Neural cell (in vitro differentiated cells): Measurements from ENCODE around the gene CTXND2. TPM values are rescaled to one million over a fixed set of nuclear protein-coding genes. Genes with fewer than 3 reads are reported as not detected.

ENCODE experiments used
- H2AFZ ChIP-seq: fragments of 200-600, 300-800 bp; sonication (generic), shearing (Covaris generic); 2 replicates; pipeline ENCODE4 v1.6.0; 2014; ENCODE audit warnings: low read depth, mild to moderate bottlenecking, antibody characterized with exemption, low read length, moderate library complexity
- H3F3A ChIP-seq: fragments of 200-600 bp; shearing (Covaris generic); 2 replicates; pipeline ENCODE4 v1.6.1; 2016; ENCODE audit warnings: mild to moderate bottlenecking, moderate library complexity, mixed read lengths, antibody characterized with exemption, low read length; ENCODE audit not compliant: insufficient read depth, poor library complexity, severe bottlenecking
- H3K27ac ChIP-seq: fragments of 200-600, 300-800 bp; sonication (generic), shearing (Covaris generic); 2 replicates; pipeline ENCODE4 v1.5.1; 2014; ENCODE audit warnings: mild to moderate bottlenecking, low read length, moderate library complexity
- H3K27me3 ChIP-seq: fragments of 300-800, 200-600 bp; sonication (generic), shearing (Covaris generic); 2 replicates; pipeline ENCODE4 v1.6.0; 2014; ENCODE audit warnings: mild to moderate bottlenecking, low read depth, low read length, moderate library complexity; ENCODE audit not compliant: insufficient read depth
- H3K36me3 ChIP-seq: fragments of 300-800, 200-600 bp; sonication (generic), shearing (Covaris generic); 2 replicates; pipeline ENCODE4 v1.5.1; 2014; ENCODE audit warnings: mild to moderate bottlenecking, antibody characterized with exemption, low read length, moderate library complexity; ENCODE audit not compliant: insufficient read depth
- H3K4me2 ChIP-seq: fragments of 300-800, 200-600 bp; sonication (generic), shearing (Covaris generic); 2 replicates; pipeline ENCODE4 v1.6.0; 2014; ENCODE audit warnings: mild to moderate bottlenecking, low read length
- H3K4me3 ChIP-seq: fragments of 300-800, 200-600 bp; sonication (generic), shearing (Covaris generic); 2 replicates; pipeline ENCODE4 v1.5.1; 2014; ENCODE audit warnings: mild to moderate bottlenecking, low read length, moderate library complexity
- H3K79me2 ChIP-seq: fragments of 200-600 bp; shearing (Covaris generic); replicated peaks from 2 replicates; pipeline ENCODE4 v1.6.0; 2014; ENCODE audit warnings: mild to moderate bottlenecking, low read length, moderate library complexity; ENCODE audit not compliant: insufficient read depth
- H3K9ac ChIP-seq: fragments of 300-800, 200-600 bp; sonication (generic), shearing (Covaris generic); 2 replicates; pipeline ENCODE4 v1.6.1; 2016; ENCODE audit warnings: mild to moderate bottlenecking, low read length, mixed read lengths
- H3K9me2 ChIP-seq: fragments of 200-600 bp; shearing (Covaris generic); 2 replicates; pipeline ENCODE4 v1.6.1; 2016; ENCODE audit warnings: mild to moderate bottlenecking, low read length, mixed read lengths; ENCODE audit not compliant: insufficient read depth
- H3K9me3 ChIP-seq: fragments of 200-600, 300-800 bp; sonication (generic), shearing (Covaris generic); 2 replicates; pipeline ENCODE4 v1.6.1; 2016; ENCODE audit warnings: mild to moderate bottlenecking, mixed run types, low read length, moderate library complexity, mixed read lengths
- H4K20me1 ChIP-seq: fragments of 200-600 bp; shearing (Covaris generic); 2 replicates; pipeline ENCODE4 v1.6.1; 2016; ENCODE audit warnings: mild to moderate bottlenecking, mixed run types; ENCODE audit not compliant: insufficient read depth
- CTCF ChIP-seq: fragments of 450-650 bp; IDR thresholded peaks from 2 replicates; pipeline ENCODE4 v1.5.1; 2014; ENCODE audit warnings: antibody characterized with exemption, mild to moderate bottlenecking, moderate library complexity; ENCODE audit not compliant: poor library complexity, severe bottlenecking
- EP300 ChIP-seq: fragments of 450-650 bp; conservative IDR thresholded peaks from 2 replicates; pipeline ENCODE4 v1.6.1; 2014; ENCODE audit warnings: antibody characterized with exemption, mild to moderate bottlenecking, moderate library complexity; ENCODE audit not compliant: poor library complexity, severe bottlenecking
- EZH2 ChIP-seq: fragments of 200-600, 300-800 bp; shearing (Covaris generic), sonication (generic); IDR thresholded peaks from 2 replicates; pipeline ENCODE4 v1.6.1; 2014; ENCODE audit warnings: antibody characterized with exemption, low read length, borderline replicate concordance, mild to moderate bottlenecking; ENCODE audit not compliant: insufficient read depth, poor library complexity, severe bottlenecking
- MXI1 ChIP-seq: fragments of 450-650 bp; conservative IDR thresholded peaks from 2 replicates; pipeline ENCODE4 v1.6.1; 2014; ENCODE audit warnings: antibody characterized with exemption, mild to moderate bottlenecking; ENCODE audit not compliant: poor library complexity, severe bottlenecking
- POLR2AphosphoS5 ChIP-seq: IDR thresholded peaks from 2 replicates; pipeline ENCODE4 v1.6.1; 2012
- RAD21 ChIP-seq: fragments of 450-650 bp; conservative IDR thresholded peaks from 2 replicates; pipeline ENCODE4 v1.6.1; 2014; ENCODE audit warnings: antibody characterized with exemption, mild to moderate bottlenecking, moderate library complexity
- REST ChIP-seq: IDR thresholded peaks from 2 replicates; pipeline ENCODE4 v1.6.1; 2012; ENCODE audit warnings: borderline replicate concordance
- SMC3 ChIP-seq: fragments of 450-650 bp; conservative IDR thresholded peaks from 2 replicates; pipeline ENCODE4 v1.6.1; 2014; ENCODE audit warnings: antibody characterized with exemption, mild to moderate bottlenecking, moderate library complexity; ENCODE audit not compliant: poor library complexity
- TAF1 ChIP-seq: IDR thresholded peaks from 2 replicates; pipeline ENCODE4 v1.6.1; 2012; ENCODE audit warnings: low read depth
- polyA plus RNA-seq: library from polyadenylated mRNA; depleted of rRNA; stranded (reverse); fragments of >200 nt; gene quantifications from 2 replicates; pipeline ENCODE4 v1.2.3, GENCODE V29; 2014

CTXND2 gene
- polyA plus RNA-seq, 1 donor from 2014 or later, result not detected

DNA sequence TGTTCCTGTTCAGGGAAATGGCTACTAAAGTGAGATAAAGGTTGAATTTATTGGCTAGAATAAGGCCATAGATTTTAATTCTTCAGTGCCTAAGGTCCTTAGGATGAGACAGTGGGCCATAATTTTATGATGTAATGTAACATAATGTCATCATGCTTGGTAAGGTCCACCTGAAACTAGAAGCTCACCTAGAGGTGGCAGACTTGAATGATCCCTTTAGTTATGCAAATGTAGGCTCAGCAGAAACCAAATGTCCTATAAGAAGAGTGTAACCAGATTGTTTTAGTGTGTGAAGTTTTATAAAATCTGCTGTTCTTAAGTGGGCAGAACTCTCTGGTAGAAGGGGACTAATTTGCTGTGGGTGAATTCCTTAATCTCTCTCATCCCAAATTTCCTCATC, 25.7 kb downstream of the CTXND2 start:
- no peak for TF ChIP-seq POLR2AphosphoS5
- TF ChIP-seq EP300, result no peak
- TF ChIP-seq CTCF, result no peak
- no peak for TF ChIP-seq RAD21
- TF ChIP-seq MXI1, result no peak
- TF ChIP-seq REST, result no peak
- TF ChIP-seq TAF1, result no peak
- TF ChIP-seq SMC3, result no peak
- no peak for TF ChIP-seq EZH2
- H2AFZ ChIP-seq, result no peak overlapping the region
- H4K20me1 ChIP-seq, result no peaks in the 10 kb centered on the region

GRCh38 chr1:150917387-150917786, 30.5 kb downstream of the CTXND2 start:
- no peaks in the 10 kb centered on the region for H3K79me2 ChIP-seq
- H3K9me3 ChIP-seq, result no peaks in the 10 kb centered on the region
- H4K20me1 ChIP-seq, result no peaks in the 10 kb centered on the region
- H3K4me2 ChIP-seq, result no peak overlapping the region
- H3K9me2 ChIP-seq, result no peaks in the 10 kb centered on the region
- H3K4me3 ChIP-seq, result no peak overlapping the region
- H3K9ac ChIP-seq, result no peak overlapping the region
- H2AFZ ChIP-seq, result no peak overlapping the region
- H3K27ac ChIP-seq, result no peak overlapping the region
- no peaks in the 10 kb centered on the region for H3K36me3 ChIP-seq
- no peak for TF ChIP-seq EZH2
- no peak for TF ChIP-seq MXI1
- no peak for TF ChIP-seq SMC3
- TF ChIP-seq RAD21, result no peak
- no peak for TF ChIP-seq REST
- no peak for TF ChIP-seq EP300
- no peak for TF ChIP-seq POLR2AphosphoS5
- no peak for TF ChIP-seq CTCF
- TF ChIP-seq TAF1, result no peak
- H3F3A ChIP-seq, result no peaks in the 10 kb centered on the region
- no peaks in the 10 kb centered on the region for H3K27me3 ChIP-seq

More for the DNA sequence above, 25.7 kb downstream of the CTXND2 start:
- Histone ChIP-seq H3F3A (no peaks in the 10 kb centered on the region), H3K4me2 (no peak overlapping the region), H3K27ac (no peak overlapping the region), H3K79me2 (no peaks in the 10 kb centered on the region), H3K9ac (no peak overlapping the region), H3K27me3 (no peaks in the 10 kb centered on the region), H3K9me3 (no peaks in the 10 kb centered on the region), H3K4me3 (no peak overlapping the region), H3K9me2 (no peaks in the 10 kb centered on the region), H3K36me3 (no peaks in the 10 kb centered on the region)
